Measurements from ENCODE around the gene UTP18.
"Not testable (repeated sequence)": the region's sequence is repeated elsewhere in the genome, so short reads cannot be mapped to it uniquely, and the experiment has no call there.

UTP18 gene

DNA sequence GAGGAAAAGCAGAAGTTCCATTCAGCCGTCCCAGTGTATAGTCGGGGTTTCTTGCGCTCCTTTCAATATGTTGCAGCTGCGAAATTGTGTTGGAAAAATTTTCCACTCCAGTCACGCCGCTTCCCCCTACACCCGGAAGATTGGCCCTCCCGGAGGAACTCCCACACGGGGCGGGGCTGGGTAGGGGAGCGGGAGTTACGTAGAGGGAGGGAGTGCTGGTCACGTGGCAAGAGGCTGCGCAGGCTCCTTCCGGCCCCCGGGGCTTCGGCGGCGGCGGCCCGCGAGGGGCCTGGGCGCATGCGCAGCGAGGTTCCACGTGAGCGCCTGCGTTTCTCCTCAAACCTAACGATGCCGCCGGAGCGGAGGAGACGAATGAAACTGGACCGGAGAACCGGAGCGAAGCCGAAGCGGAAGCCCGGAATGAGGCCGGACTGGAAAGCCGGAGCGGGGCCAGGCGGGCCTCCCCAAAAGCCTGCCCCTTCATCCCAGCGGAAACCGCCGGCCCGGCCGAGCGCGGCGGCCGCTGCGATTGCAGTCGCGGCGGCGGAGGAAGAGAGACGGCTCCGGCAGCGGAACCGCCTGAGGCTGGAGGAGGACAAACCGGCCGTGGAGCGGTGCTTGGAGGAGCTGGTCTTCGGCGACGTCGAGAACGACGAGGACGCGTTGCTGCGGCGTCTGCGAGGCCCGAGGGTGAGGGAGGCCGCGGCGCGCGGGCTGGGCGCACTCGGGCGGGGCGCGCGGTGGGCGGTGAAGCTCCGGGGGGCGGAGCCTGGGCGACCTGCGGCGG is at the start of gene UTP18:
Gene UTP18, plus strand, starts transcription at position 310 of the 787 bp plus-strand sequence. Its CDS starts 39 bp downstream, at position 349.
- in situ Hi-C loops (cut with MboI; ENCODE audit: low sequenced_read_pairs), result no loop called here

- in situ Hi-C loops (cut with MboI; ENCODE audit: low sequenced_read_pairs), result no loop called here
Observed at GRCh38 chr17:51214920-51215319, 45.4 kb upstream of the UTP18 start.

DNA sequence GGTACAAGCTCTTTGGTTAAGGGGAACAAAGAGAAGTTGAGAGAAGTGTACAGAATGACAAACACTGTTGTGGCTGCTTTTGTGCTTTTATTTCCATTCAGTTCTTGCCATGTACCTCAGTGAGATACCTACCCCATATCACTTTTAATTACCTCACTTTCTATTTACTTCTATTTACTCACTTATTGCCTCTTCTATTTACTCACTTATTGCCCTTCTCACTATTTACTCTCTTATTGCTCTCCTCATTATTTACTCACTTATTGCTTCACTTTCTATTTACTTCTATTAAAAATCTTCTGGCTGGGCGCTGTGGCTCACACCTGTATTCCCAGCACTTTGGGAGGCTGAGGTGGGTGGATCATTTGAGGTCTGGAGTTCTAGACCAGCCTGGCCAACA is 42.4 kb upstream of the UTP18 start:
- in situ Hi-C loops (cut with MboI; ENCODE audit: low sequenced_read_pairs), result no loop called here

DNA sequence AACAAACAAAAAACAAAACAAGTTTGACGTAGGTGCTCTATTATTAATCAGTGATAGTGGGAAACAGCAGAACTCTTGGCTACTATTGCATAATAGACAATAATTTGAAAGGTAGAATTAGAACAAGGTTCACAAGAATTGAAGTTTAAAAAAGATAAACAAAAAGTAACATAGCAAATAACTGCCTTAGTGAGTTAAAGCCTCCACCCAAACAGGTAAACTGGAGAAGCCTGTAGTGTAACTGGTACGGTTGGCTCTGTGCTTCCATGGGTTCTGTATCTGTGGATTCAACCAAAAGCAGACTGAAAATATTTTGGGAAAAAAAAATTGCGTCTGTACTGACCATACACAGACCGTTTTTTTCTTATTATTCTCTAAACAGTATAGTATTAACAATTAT is 39.0 kb upstream of the UTP18 start:
- in situ Hi-C loops (cut with MboI; ENCODE audit: low sequenced_read_pairs), result no loop called here

DNA sequence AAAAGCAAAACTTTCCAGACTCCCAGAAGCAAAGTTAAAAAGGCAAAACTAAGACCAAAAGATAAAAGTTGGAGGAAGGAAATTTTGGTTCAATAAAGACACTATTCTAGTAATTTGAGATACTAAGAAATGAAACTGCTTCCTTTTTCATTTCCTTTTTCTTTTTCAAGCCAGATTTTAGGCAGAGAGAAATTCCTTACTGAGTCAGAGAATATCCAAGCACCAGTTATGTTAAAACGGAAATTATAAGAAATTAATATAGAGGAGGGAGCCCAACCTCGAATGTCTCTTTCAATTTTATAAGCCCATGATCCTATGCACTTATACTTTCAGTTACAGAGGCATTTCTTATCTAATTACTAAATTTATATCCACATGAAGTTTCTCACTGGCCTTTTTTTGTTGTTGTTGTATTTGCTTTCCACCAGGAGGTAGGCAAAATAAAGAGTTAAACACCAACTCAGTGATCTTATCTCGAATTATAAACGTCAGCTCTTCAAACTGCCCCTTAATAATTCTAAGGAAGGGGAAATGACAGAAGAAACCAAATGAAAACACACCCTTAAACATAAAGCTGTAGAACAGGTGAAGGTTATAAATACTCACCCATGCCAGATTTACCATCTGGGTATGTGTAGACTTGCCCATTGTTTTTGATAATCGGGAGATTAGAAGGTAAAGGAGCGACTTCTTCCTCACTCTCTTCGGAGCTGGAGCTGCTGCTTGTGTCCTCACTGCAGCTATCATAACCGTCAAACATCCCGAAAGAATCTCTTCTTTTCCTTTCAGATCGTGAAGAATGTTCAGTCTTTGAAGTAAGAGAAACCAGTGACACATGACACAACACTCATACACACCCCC is 35.7 kb upstream of the UTP18 start:
- in situ Hi-C loops (cut with MboI; ENCODE audit: low sequenced_read_pairs), result no loop called here

DNA sequence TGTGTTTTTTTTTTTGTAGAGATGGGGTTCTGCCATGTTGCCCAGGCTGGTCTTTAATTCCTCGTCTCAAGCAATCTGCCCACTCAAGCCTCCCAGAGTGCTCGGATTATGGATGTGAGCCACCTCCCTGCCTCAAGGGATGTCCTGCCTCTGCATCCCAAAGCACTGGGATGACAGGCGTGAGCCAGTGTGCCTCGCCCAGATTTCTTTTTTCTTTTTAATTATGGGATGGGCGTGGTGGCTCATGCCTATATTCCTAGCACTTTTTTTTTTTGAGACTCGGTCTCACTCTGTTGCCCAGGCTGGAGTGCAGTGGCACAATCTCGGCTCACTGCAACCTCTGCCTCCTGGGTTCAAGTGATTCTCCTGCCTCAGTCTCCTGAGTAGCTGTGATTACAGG is 34.8 kb upstream of the UTP18 start:
- in situ Hi-C loops (cut with MboI; ENCODE audit: low sequenced_read_pairs), result not testable (repeated sequence)

- in situ Hi-C loops (cut with MboI; ENCODE audit: low sequenced_read_pairs), result no loop called here
Observed at GRCh38 chr17:51228161-51228560, 32.2 kb upstream of the UTP18 start.

DNA sequence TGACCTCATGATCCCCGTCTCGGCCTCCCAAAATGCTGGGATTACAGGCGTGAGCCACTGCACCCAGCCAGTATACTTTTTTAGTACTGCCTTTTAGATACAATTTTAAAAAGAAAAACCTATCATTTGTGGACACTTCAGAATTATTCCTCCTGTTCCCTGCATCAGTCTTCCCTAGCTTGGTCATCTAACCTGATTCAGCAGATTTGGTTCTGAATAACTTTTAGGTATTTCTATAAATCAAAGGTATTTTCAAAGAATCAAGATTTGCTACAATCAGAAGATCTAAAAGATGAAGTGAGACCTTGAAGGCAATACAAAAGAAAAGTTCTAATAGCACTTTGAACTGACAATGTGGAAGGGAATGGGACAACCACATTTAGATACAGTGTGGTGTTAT is 30.5 kb upstream of the UTP18 start:
- in situ Hi-C loops (cut with MboI; ENCODE audit: low sequenced_read_pairs), result no loop called here

DNA sequence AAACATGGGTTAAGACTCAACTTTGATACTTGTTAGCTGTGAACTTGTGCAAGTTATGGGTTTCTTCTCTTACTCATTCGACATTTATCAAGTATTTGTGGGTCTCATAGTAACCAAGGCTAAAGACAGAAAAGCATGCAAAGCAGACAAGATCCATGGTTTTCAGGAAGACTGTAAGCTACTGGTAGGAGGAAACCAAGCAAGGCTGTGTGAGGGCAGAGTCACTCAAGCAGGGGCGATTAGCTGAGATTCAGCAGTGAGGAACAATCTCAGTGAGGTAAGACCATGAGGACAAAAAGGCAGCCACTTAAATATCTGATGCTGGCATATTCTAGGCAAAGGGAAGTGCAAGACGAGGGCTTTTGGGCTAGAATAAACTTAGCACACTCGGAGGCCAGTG is 30.0 kb upstream of the UTP18 start:
- in situ Hi-C loops (cut with MboI; ENCODE audit: low sequenced_read_pairs), result no loop called here

GRCh38 chr17:51231999-51232398 is 28.3 kb upstream of the UTP18 start:
- in situ Hi-C loops (cut with MboI; ENCODE audit: low sequenced_read_pairs), result no loop called here

DNA sequence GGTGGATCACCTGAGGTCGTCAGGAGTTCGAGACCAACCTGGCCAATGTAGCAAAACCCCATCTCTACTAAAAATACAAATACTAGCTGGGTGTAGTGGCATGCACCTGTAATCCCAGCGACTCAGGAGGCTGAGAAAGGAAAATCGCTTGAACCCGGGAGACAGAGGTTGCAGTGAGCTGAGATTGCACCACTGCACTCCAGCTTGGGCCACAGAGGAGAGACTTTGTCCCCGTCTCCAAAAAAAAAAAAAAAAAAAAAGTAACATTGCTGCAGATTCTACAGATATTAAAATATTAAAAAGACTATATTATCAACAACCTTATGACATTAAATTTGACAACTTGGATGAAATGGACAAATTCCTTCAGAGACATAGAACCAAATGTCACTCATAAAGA is 26.2 kb upstream of the UTP18 start:
- in situ Hi-C loops (cut with MboI; ENCODE audit: low sequenced_read_pairs), result no loop called here

DNA sequence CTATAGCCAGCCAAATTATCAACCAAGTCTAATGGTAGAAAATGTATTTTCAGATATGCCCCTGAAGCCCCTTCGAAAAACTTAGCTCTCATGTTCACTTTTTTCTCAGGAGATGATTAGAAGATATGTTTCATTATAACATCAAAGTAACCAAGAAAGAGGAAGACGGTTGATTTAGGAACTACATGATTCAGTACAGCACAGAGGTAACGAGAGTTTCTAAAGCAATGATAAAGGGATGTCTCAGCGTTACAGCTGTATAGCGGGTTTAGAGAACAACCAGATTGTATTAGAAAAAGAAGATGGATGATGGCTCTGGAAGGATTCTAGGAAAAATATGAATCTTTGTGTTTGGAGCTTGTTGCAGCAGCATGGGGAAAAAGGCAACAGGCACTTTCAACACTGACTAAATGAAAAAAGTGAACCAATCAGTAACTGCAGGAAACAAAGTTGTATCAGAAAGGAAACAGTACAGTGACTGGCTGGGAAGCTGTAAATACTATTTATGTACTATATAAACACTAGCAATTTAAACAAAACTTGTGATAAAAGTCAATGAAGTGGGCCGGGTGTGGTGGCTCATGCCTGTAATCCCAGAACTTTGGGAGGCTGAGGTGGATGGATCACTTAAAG is 22.0 kb upstream of the UTP18 start:
- in situ Hi-C loops (cut with MboI; ENCODE audit: low sequenced_read_pairs), result no loop called here

- in situ Hi-C loops (cut with MboI; ENCODE audit: low sequenced_read_pairs), result no loop called here
Observed at GRCh38 chr17:51240275-51240674, 20.1 kb upstream of the UTP18 start.

- in situ Hi-C loops (cut with MboI; ENCODE audit: low sequenced_read_pairs), result no loop called here
Observed at GRCh38 chr17:51244041-51244440, 16.3 kb upstream of the UTP18 start.

- in situ Hi-C loops (cut with MboI; ENCODE audit: low sequenced_read_pairs), result no loop called here
Observed at GRCh38 chr17:51245535-51245934, 14.8 kb upstream of the UTP18 start.

- in situ Hi-C loops (cut with MboI; ENCODE audit: low sequenced_read_pairs), result no loop called here
Observed at GRCh38 chr17:51250314-51250840, 10.0 kb upstream of the UTP18 start.

DNA sequence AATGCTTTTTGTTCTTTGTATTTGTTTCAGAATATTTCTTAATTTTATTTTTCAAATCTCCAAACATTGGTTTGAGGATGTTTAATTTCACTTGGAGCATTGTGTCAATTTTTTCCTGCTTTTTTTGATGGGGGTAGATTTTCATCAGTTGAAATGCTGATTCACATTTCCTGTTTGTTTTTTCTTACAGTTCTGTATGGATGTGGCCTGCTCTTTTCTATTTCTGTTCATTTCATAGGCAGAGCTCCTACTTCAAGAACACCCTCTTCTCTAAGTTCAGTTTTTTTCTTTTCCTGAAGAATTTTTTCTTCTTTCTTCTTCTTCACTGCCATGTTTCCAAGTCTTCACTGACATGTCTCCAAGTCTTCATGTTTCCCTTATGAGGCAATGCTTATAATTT is 9.3 kb upstream of the UTP18 start:
- in situ Hi-C loops (cut with MboI; ENCODE audit: low sequenced_read_pairs), result no loop called here

DNA sequence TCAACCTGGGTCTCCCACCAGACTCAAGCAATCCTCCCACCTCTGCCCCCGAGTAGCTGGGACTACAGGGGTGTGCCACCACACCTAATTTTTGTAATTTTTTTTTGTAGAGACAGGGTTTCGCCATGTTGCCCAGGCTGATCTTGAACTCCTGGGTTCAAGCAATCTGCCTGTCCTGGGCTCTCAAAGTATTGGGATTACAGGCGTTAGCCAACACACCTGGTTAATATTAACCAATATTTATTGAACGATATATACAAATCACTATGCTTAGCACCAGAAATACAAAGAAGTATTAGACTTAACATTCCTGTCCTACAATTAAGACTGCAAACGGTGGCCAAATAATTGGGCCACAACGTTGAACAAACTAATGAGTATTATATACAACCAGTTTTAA is 4.7 kb upstream of the UTP18 start:
- in situ Hi-C loops (cut with MboI; ENCODE audit: low sequenced_read_pairs), result no loop called here

DNA sequence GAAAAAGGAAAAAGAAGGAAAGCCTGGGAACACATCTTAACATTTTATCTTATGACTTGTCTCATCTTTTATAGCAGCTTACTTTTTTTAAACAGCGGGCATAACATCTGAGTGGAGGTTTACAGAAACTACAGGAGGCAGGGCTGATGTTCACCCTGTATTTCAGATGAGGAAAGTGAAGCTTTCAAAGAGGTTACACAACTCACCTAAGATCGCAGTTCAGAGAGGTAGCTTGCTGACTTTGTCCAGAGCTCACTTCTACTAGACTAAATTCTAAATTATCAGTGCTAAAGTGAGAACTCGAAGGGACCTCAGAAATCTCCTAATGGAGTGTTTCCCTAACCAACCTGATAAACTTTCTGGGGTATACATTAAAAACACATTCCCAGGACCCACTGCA is 4.2 kb upstream of the UTP18 start:
- in situ Hi-C loops (cut with MboI; ENCODE audit: low sequenced_read_pairs), result no loop called here

GRCh38 chr17:51257150-51258081 is 2.9 kb upstream of the UTP18 start:
- in situ Hi-C loops (cut with MboI; ENCODE audit: low sequenced_read_pairs), result no loop called here

Data from HL-60/S4 (cell line).